Fibroblast of skin of back (primary cell): ENCODE data around the gene ENDOV.
A peak's percentile ranks its signal among the peaks of the same experiment; 100 is the strongest.

Experiments used
- DNase-seq: peaks from one replicate; pipeline ENCODE4 v3.0.0-alpha.2; 2013

The ENDOV gene

DNA sequence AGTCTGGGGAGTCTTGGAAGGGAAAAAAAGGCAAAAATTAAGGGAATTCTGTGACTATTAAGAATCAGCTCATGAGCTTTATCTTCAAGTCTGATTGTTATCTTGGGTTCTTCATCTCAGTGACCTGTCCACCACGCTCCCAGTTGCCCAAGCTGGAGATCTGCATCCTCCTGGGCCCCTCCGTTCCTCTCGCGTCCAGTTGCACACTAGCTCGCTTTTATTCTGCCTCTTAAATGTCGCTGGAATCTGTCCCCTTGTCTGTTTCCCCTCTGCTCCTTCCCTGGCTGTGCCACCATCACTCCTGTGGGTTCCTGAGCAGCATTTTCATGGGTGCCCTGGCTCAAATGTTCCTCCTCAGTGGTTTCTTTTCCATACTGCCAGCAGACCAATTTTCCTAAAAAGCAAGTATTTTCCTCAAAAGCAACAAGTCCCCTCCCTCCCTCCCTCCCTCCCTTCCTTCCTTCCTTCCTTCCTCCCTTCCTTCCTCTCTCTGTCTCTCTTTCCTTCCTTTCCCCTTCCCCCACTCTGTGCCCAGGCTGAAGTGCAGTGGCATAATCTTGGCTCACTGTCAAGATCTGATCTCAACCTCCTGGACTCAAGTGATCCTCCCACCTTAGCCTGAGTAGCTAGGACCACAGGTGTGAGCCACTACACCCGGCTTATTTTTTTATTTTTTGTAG is 1.4 kb downstream of the ENDOV start:
- no peak for DNase-seq

DNA sequence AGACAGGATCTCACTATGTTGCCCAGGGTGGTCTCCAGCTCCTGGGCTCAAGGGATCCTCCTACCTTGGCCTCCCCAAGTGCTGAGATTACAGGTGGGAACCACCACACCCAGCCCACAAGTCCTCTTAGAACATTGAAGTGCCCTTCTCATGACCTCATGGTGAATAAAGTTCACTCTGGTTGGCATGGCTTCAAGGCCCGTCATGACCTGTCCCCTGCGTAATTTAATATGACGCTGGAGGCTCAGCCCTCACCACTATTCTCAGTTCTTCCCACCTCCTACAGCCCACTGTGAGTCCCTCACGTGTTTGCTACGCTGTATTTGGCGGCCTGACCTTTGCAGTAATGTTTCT is 1.9 kb downstream of the ENDOV start:
- no peak for DNase-seq

- DNase-seq = no peak
Measured at GRCh38 chr17:80418589-80418988, 3.6 kb downstream of the ENDOV start.

DNA sequence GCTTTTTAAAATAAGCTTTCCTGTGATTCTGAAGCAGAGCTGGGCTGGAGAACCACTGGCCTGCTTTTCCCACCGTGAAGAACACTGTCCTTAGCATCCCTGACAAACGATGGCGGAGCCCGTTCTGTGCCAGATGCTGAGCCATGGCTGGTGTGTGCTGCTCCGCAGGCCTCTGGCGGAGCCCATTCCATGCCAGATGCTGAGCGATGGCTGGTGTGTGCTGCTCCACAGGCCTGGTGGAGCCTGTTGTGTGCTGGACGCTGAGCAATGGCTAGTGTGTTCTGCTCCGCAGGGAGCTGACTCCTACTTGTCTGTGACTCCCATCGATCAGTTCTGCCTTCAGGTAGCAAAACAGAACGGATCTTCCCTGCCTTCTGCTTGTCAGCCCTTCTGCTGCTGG is 4.3 kb downstream of the ENDOV start:
- DNase-seq = no peak

- no peak for DNase-seq
Measured at GRCh38 chr17:80421381-80422090, 6.6 kb downstream of the ENDOV start.

DNA sequence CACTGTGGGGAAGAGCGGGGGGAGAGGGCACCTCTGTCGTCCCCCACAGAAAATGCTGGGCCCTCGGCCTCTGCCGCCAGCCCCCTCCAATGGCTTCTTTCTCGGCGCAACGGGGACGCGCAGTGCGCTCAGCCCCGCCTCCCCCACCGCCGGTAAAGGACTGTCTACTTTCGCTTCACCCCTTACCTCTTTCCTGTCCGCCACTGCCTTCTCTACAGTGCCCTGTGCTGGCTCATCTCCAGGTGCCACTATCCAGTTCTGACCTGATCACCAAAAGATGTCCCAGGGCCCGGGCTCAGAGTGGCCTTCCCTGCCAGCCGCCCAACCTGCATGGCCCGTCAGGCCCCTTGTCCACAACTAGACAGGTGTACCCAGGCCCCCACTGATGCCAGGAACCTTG is 7.3 kb downstream of the ENDOV start:
- no peak for DNase-seq

GRCh38 chr17:80422981-80423380 is 8.0 kb downstream of the ENDOV start:
- DNase-seq = no peak

- no peak for DNase-seq
Measured at GRCh38 chr17:80423536-80424225, 8.7 kb downstream of the ENDOV start.

- DNase-seq = no peak
Measured at GRCh38 chr17:80424261-80424660, 9.3 kb downstream of the ENDOV start.

DNA sequence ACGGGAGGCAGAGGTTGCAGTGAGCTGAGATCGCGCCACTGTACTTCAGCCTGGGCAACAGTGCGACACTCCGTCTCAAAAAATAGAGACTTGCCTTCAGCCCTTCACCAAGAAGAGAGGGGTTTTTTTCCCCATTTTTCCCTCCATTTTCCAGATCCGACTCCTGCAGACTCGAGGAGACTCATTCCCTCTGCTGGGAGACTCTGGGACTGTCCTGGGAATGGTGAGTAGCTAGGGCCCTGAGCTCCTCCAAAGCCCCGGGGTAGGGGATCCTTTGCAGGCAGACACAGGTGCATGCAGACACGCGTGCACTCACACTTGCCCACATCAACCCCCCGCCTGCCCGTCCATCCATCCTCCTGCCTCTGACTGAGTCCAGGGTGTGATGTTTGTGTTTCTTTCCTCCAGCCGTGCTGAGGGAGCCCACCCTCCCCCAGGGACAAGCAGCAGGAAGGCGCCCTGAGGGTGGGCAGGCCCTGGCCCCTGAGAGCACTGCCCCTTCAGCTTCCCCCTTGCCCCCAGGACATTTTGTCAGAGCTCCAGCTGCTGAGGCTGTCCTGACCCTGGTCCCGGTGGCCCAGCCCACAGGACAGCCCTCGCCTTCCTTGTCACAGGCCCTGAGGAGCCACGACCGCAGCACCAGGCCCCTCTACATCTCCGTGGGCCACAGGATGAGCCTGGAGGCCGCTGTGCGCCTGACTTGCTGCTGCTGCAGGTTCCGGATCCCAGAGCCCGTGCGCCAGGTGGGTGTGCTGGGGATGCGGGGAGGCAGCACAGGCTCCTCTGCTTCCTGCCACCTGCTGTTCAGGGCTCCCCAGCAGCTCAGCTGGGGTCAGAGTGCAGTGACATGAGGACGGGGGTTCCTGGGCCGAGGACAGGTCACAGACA is 10.2 kb downstream of the ENDOV start:
- DNase-seq = no peak

GRCh38 chr17:80425835-80426426 is 11.0 kb downstream of the ENDOV start:
- no peak for DNase-seq

- DNase-seq = peak; percentile 54
Measured at GRCh38 chr17:80426671-80427326, 11.8 kb downstream of the ENDOV start.

- no peak for DNase-seq
Measured at GRCh38 chr17:80427366-80428282, 12.7 kb downstream of the ENDOV start.

GRCh38 chr17:80428363-80428762 is 13.4 kb downstream of the ENDOV start:
- no peak for DNase-seq

DNA sequence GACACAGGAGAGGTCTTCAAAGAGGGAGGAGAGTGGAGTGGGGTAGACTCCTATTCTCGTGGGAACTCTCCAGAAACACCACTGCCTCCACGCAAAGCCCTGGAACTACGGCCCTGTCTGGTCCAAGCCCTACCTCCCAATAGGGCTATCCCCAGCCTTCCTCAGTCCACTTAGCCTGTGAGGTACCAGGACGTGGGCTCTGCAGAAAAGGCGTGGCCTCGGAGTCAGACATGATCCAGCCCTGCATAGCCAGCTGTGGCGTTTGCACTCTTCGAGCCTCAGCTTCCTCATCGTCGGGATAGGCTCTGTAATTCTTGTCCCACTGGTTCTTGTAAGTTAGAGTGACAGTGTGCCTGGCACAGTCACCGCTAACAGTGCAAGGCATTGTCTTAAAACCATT is 13.8 kb downstream of the ENDOV start:
- DNase-seq = no peak

- no peak for DNase-seq
Measured at GRCh38 chr17:80429356-80430275, 14.6 kb downstream of the ENDOV start.

DNA sequence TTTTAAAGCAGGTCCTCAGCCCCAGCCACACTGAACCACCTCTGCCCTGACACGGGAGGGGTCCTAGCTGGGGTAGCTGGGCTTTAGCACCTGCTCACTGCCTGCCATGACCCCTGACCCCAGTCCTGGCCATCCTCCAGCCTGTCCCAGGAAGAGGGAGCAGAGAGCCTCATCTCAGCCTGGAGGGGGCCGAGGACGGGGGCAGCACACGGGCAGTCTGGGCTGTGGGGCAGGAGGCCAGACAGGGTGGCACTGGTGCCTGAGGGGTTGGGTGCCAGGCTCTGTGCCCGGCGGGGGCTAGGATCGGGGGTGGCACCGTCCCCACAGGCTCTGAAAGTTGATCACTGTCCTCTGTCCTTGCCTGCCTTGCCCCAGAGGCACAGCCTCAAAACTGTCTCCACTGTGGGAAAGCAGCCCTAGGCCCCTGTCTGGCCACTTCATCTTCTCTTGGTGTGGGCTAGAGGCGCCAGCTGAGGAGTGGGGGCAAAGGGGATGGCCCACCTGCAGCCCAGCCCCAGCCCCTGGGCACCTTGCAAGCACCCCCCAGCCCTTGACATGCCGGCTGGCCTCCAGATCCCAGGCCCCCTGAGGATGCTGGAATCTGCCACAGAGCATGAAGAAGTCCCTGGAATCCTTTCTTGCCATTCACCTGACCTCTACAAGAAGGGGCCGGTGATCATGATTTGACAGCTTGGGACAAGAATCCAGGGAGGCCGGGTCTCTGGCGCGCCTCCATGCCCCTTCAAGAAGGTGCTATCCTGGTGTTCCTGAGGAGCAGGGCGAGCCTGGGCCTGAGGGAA is 15.7 kb downstream of the ENDOV start:
- no peak for DNase-seq
